HCT116 (cell line): Measurements from ENCODE around the gene ALAS2. TPM values are rescaled to one million over a fixed set of nuclear protein-coding genes. Genes with fewer than 3 reads are reported as not detected.

ENCODE experiments used
- ATAC-seq: fragments of 200-7000 bp; cut with Tn5 transposase; 2 replicates; pipeline ENCODE4 v1.9.1; 2020; ENCODE audit warnings: mild to moderate bottlenecking, moderate library complexity
- BruUV-seq: library from RNA; stranded (reverse); fragments of 400-500 nt; replicated peaks from 2 replicates; lab custom pipeline; 2021; lab: Mats Ljungman, UMichigan
- CTCF ChIA-PET: fragments of 300-600 bp; sonication (Branson Sonifier 250); formaldehyde crosslinking; loops from one replicate; lab custom pipeline; 2021; ENCODE audit warnings: antibody characterized with exemption; lab: Charles Lee
- POLR2A ChIA-PET: fragments of 300-600, 350-600 bp; sonication (Branson Sonifier 250); formaldehyde crosslinking; loops from one replicate; lab custom pipeline; 2021; ENCODE audit warnings: antibody characterized with exemption; lab: Charles Lee
- RAD21 ChIA-PET, 2 experiments: fragments of 300-600 bp; sonication (Branson Sonifier 250); formaldehyde crosslinking; loops; one replicate each; lab custom pipeline; 2023; ENCODE audit warnings: low total read pairs in 2 of 2; ENCODE audit not compliant: uncharacterized antibody in 2 of 2, unreplicated experiment in 2 of 2, low non-redundant PET in 1 of 2; lab: Charles Lee
- DNase-seq: peaks from one replicate; pipeline ENCODE4 v3.0.0-alpha.2; 2010; ENCODE audit warnings: low read depth, low spot score
- H2AFZ ChIP-seq: fragments of 200-600 bp; shearing (Covaris generic), sonication (generic); 2 replicates; pipeline ENCODE4 v1.6.1; 2017; ENCODE audit warnings: low read depth, mixed run types, mixed read lengths, antibody characterized with exemption, low read length; ENCODE audit not compliant: poor library complexity, severe bottlenecking
- H3K27ac ChIP-seq: 2 replicates; pipeline ENCODE4 v1.5.1; 2012; ENCODE audit warnings: low read depth, low read length
- H3K27me3 ChIP-seq: fragments of 200-600 bp; sonication (generic); 2 replicates; pipeline ENCODE4 v1.6.1; 2016; ENCODE audit warnings: mixed run types, low read length, mixed read lengths; ENCODE audit not compliant: insufficient read depth
- H3K36me3 ChIP-seq, 2 experiments: fragments of 200-500 bp in 1 of 2; fragments of 200-600 bp in 1 of 2; sonication (Bioruptor generic) in 1 of 2; sonication (generic) in 1 of 2; 2 replicates each; pipeline versions ENCODE4 v1.5.1 to v1.6.1; 2014 to 2016; ENCODE audit warnings: low read length in 2 of 2, inconsistent platforms in 1 of 2, mixed read lengths in 1 of 2, mixed run types in 1 of 2; ENCODE audit not compliant: insufficient read depth in 2 of 2, control insufficient read depth in 1 of 2
- H3K4me1 ChIP-seq, 2 experiments: fragments of 200-600 bp in 1 of 2; sonication (generic) in 1 of 2; 2 replicates each; pipeline versions ENCODE4 v1.5.1 to v1.6.1; 2012 to 2017; ENCODE audit warnings: low read length in 2 of 2, inconsistent platforms in 1 of 2, mild to moderate bottlenecking in 1 of 2, mixed read lengths in 1 of 2, mixed run types in 1 of 2, moderate library complexity in 1 of 2; ENCODE audit not compliant: insufficient read depth in 2 of 2, control insufficient read depth in 1 of 2
- H3K4me2 ChIP-seq: fragments of 200-600 bp; sonication (generic); 2 replicates; pipeline ENCODE4 v1.6.1; 2017; ENCODE audit warnings: mixed run types, low read length, mixed read lengths
- H3K4me3 ChIP-seq, 2 experiments: fragments of 200-600 bp in 1 of 2; sonication (generic) in 1 of 2; replicated peaks in 1 of 2; 2 replicates each; pipeline ENCODE4 v1.5.1; 2011 to 2016; ENCODE audit warnings: low read length in 2 of 2, control low read depth in 1 of 2, low read depth in 1 of 2, mild to moderate bottlenecking in 1 of 2, mixed read lengths in 1 of 2, mixed run types in 1 of 2
- H3K79me2 ChIP-seq: fragments of 200-600 bp; sonication (generic); 2 replicates; pipeline ENCODE4 v1.6.1; 2017; ENCODE audit warnings: mild to moderate bottlenecking, mixed run types, low read length, moderate library complexity, mixed read lengths; ENCODE audit not compliant: insufficient read depth
- H3K9ac ChIP-seq: fragments of 200-600 bp; sonication (generic); 2 replicates; pipeline ENCODE4 v1.6.1; 2016; ENCODE audit warnings: low read length, mixed read lengths
- H3K9me2 ChIP-seq: fragments of 200-600 bp; sonication (generic), shearing (Covaris generic); 2 replicates; pipeline ENCODE4 v1.6.1; 2017; ENCODE audit warnings: mixed run types, mild to moderate bottlenecking, moderate library complexity; ENCODE audit not compliant: insufficient read depth
- H3K9me3 ChIP-seq, 2 experiments: fragments of 200-500 bp in 1 of 2; fragments of 200-600 bp in 1 of 2; sonication (Bioruptor generic) in 1 of 2; sonication (generic) in 1 of 2; 2 replicates each; pipeline ENCODE4 v1.6.1; 2014 to 2017; ENCODE audit warnings: low read length in 2 of 2, mixed read lengths in 2 of 2, inconsistent platforms in 1 of 2, low read depth in 1 of 2, mild to moderate bottlenecking in 1 of 2, mixed run types in 1 of 2, moderate library complexity in 1 of 2; ENCODE audit not compliant: control insufficient read depth in 1 of 2, insufficient read depth in 1 of 2
- H4K20me1 ChIP-seq: fragments of 200-600 bp; sonication (generic), shearing (Covaris generic); 2 replicates; pipeline ENCODE4 v1.6.1; 2017; ENCODE audit warnings: mixed run types, mild to moderate bottlenecking, moderate library complexity; ENCODE audit not compliant: insufficient read depth
- CBX3 ChIP-seq: IDR thresholded peaks from 2 replicates; pipeline ENCODE4 v1.6.1; 2012; ENCODE audit warnings: low read depth
- CEBPB ChIP-seq: IDR thresholded peaks from 2 replicates; pipeline ENCODE4 v1.6.1; 2012; ENCODE audit warnings: low read depth
- CTCF ChIP-seq, 3 experiments: fragments of 200-600 bp in 1 of 3; sonication (generic) in 1 of 3; IDR thresholded peaks in 2 of 3; conservative IDR thresholded peaks in 1 of 3; 2 replicates each; pipeline ENCODE4 v1.5.1; 2012 to 2017; ENCODE audit warnings: low read depth in 2 of 3, low read length in 2 of 3, antibody characterized with exemption in 1 of 3, borderline replicate concordance in 1 of 3, control low read depth in 1 of 3, mild to moderate bottlenecking in 1 of 3, mixed read lengths in 1 of 3, mixed run types in 1 of 3, moderate library complexity in 1 of 3; ENCODE audit not compliant: insufficient read depth in 1 of 3
- EGR1 ChIP-seq: IDR thresholded peaks from 2 replicates; pipeline ENCODE4 v1.6.1; 2012; ENCODE audit warnings: low read depth
- ELF1 ChIP-seq: IDR thresholded peaks from 2 replicates; pipeline ENCODE4 v1.6.1; 2012; ENCODE audit warnings: low read depth, borderline replicate concordance
- EZH2 ChIP-seq: fragments of 200-600 bp; sonication (generic); IDR thresholded peaks from 2 replicates; pipeline ENCODE4 v1.6.1; 2017; ENCODE audit warnings: antibody characterized with exemption, mixed run types
- JUND ChIP-seq: IDR thresholded peaks from 2 replicates; pipeline ENCODE4 v1.6.1; 2012
- POLR2AphosphoS5 ChIP-seq: IDR thresholded peaks from 2 replicates; pipeline ENCODE4 v1.6.1; 2011; ENCODE audit warnings: mild to moderate bottlenecking, low read depth, low read length, moderate library complexity
- RAD21 ChIP-seq: IDR thresholded peaks from 2 replicates; pipeline ENCODE4 v1.6.1; 2012; ENCODE audit warnings: low read depth, mild to moderate bottlenecking
- SIN3A ChIP-seq: IDR thresholded peaks from 2 replicates; pipeline ENCODE4 v1.6.1; 2012; ENCODE audit warnings: low read depth
- SP1 ChIP-seq: IDR thresholded peaks from 2 replicates; pipeline ENCODE4 v1.6.1; 2012; ENCODE audit warnings: low read depth
- SRF ChIP-seq: IDR thresholded peaks from 2 replicates; pipeline ENCODE4 v1.6.1; 2012; ENCODE audit warnings: low read depth
- TCF7L2 ChIP-seq: IDR thresholded peaks from 2 replicates; pipeline ENCODE4 v1.7.0; 2011; ENCODE audit warnings: borderline replicate concordance, inconsistent platforms; ENCODE audit not compliant: insufficient read depth, insufficient read length; ENCODE audit errors: extremely low read depth
- ZBTB33 ChIP-seq: IDR thresholded peaks from 2 replicates; pipeline ENCODE4 v1.6.1; 2011; ENCODE audit warnings: mild to moderate bottlenecking, low read length, moderate library complexity; ENCODE audit not compliant: insufficient replicate concordance; ENCODE audit errors: extremely low read depth
- ZFX ChIP-seq: fragments of 450-650 bp; IDR thresholded peaks from 2 replicates; pipeline ENCODE4 v1.6.1; 2017
- ZNF274 ChIP-seq: fragments of 200-500 bp; sonication (Bioruptor generic); IDR thresholded peaks from 2 replicates; pipeline ENCODE4 v1.6.1; 2014; ENCODE audit warnings: mild to moderate bottlenecking, low read depth, low read length, inconsistent platforms
- intact Hi-C: fragments of 100-400 bp; cut with micrococcal nuclease; formaldehyde crosslinking; loops from 2 replicates; pipeline ENCODE4 v1.10.0; 2022
- total RNA-seq: library from RNA; stranded (reverse); gene quantifications from one replicate; pipeline ENCODE4 v1.2.1, GENCODE V29; 2021; ENCODE audit not compliant: unreplicated experiment
- TF ChIP-seq, protein P1 (sequence below): IDR thresholded peaks from 2 replicates; pipeline ENCODE4 v1.6.1; 2012

The ALAS2 gene
- total RNA-seq, 1 experiment from 2014 or later, result not detected

GRCh38 chrX:55028611-55029010 is 2.2 kb downstream of the ALAS2 start:
- H3K36me3 ChIP-seq, result no peaks in the 10 kb centered on the region
- intact Hi-C loops, result no loop called here
- no peak for ATAC-seq
- no TSS peak for BruUV-seq
- H2AFZ ChIP-seq, result no peak overlapping the region
- ChIA-PET POLR2A (no interaction called here), CTCF (no interaction called here), RAD21 (no interaction called here)
- no peak overlapping the region for H3K9ac ChIP-seq
- H4K20me1 ChIP-seq, result no peaks in the 10 kb centered on the region
- no peaks in the 10 kb centered on the region for H3K27me3 ChIP-seq
- H3K4me2 ChIP-seq, result no peak overlapping the region
- no peaks in the 10 kb centered on the region for H3K9me3 ChIP-seq
- H3K9me2 ChIP-seq, result no peaks in the 10 kb centered on the region
- no peak for DNase-seq
- H3K4me1 ChIP-seq, result peaks cover 0 to 6% of the 10 kb centered on the region in 2 experiments; a peak in 1 of 4 replicates
- TF ChIP-seq CTCF (IDR thresholded peaks at IDR 0.05 in 2 of 3, conservative IDR thresholded peaks at IDR 0.05 in 1 of 3; ENCODE audit: borderline replicate concordance in 1 of 3, insufficient read depth in 1 of 3, low read depth in 2 of 3, low read length in 2 of 3) (no peak), EZH2 (no peak), SRF (no peak), EGR1 (no peak), JUND (no peak), SIN3A (no peak), RAD21 (no peak), ZNF274 (no peak), SP1 (no peak), CBX3 (no peak), TCF7L2 (no peak), ELF1 (no peak), ZBTB33 (no peak), CEBPB (no peak), POLR2AphosphoS5 (no peak), ZFX (no peak)
- TF ChIP-seq, protein P1, sequence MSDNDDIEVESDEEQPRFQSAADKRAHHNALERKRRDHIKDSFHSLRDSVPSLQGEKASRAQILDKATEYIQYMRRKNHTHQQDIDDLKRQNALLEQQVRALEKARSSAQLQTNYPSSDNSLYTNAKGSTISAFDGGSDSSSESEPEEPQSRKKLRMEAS, result no peak
- no peak overlapping the region for H3K4me3 ChIP-seq
- H3K27ac ChIP-seq, result no peak overlapping the region
- no peaks in the 10 kb centered on the region for H3K79me2 ChIP-seq
